GM18907 (cell line): Measurements from ENCODE around the gene PTPRB.

ENCODE experiments used
- ATAC-seq: cut with Tn5 transposase; IDR thresholded peaks from one replicate; pipeline ENCODE4 v1.9.1; 2021; ENCODE audit warnings: mild to moderate bottlenecking, moderate library complexity; ENCODE audit not compliant: unreplicated experiment

PTPRB gene

DNA sequence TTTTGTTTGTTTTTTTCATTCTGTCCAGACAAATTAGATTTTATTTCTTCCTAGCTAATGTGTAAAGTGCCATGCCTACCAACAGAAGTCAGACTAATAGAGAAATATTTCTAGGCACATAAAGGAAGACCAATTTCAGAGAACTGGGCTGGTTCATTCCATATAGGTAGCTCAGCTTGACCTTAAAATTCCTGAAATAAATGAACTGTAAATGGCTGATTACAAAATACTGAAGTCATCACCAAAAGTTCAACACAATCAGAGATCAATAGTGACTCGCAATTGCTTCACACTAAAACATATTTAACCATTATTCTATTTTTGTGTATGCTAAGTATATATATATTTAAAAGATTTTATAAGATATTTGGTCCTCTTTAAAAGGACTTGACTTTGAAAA is 34.2 kb downstream of the PTPRB start:
- ATAC-seq = no peak

DNA sequence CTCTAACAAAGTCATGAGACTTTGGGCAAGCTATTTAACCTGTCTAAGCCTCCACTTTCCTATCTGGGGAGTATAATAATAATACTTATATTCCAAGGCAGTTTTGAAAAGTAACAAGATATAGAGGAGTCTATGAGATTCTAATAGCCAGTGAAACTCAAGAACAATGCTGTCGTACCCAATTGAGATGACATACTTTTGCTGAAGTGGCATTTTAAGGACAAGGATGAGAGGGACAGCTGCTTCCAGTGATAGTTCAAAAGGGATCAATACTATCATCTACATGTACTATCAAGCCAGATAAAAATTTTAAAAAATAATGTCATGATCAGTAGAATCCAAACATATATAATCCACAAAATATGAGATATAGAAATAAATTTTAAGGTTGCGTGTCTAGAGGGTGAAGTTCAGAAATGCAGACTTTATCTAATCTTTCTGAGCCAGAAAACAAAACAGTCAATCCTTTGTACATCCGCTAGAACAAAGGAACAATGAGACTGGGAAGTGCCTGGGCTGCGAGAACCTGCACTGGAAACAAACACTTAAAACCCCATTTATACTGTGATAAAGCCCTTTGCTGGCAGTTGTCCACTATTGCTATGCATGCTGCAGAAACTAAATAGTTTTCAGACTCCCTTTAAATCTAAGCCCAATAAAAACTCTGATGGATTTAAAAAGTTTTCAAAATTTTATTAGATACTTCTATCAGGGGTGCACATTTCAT is 38.6 kb downstream of the PTPRB start:
- no peak for ATAC-seq

DNA sequence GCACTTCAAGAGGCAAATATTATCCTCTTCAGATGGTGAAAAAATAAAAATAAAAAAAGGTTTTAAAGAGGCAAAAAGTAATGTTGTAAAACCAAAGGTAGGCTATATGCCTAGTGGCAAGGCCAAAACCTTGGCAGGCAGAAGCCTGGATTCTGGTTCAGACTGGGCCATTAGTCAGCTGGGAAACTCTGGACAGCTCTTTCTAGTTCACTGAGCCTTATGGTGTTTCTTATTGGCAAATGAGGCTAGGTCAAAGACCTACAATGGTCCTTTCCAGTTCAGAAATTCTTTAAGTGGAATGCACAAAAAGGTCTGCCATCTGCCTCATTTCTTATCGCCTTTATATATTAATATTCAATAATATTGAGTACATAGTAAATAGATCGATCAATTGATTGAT is 44.6 kb downstream of the PTPRB start:
- no peak for ATAC-seq

DNA sequence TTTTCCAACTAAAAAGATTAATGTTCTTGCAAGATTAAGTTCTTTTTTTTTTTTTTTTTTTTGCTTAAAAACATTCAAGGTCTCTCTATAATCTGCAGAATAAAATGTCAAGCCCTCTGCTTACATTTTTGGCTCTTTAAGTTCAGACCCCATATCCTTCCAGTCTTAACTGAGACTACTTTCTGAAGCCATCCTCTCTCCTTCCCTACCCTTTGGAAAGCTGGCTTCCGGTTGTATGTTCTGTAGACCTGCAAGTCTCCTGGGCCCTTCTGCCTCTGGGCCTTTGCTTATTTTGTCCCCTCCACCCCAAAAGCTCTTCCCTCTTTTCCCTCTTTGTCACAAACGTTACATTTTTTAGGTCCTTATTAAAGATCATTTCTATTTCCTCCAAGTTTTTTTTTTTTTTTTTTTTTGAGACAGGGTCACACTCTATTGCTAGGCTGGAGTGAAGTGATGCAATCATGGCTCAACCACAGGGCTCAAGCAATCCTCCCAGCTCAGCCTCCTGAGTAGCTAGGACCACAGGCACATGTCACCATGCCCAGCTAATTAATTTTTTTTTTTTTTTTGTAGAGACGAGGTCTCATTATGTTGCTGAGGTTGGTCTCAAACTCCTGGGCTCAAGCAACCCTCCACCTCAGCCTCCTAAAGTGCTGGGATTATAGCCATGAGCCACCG is 46.5 kb downstream of the PTPRB start:
- ATAC-seq = no peak

DNA sequence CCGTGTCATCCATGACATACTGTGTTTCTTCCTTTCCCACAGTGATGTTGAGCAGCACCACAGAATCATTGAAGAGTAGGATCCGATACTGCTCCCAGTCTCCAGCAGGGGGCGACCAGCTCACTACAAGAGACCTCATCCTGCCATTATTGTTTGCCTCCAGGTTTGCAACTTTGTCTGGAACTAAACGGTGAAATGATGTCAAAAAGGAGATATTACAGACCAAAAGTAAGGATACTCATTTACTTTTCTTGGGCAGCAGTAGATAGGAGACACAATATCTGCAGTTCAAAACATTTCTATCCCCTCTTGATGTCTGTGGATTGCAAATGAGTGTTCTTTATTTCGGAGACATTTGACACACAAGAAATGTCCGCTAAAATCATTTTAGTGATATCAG is 47.2 kb downstream of the PTPRB start:
- ATAC-seq = peak; percentile 95

DNA sequence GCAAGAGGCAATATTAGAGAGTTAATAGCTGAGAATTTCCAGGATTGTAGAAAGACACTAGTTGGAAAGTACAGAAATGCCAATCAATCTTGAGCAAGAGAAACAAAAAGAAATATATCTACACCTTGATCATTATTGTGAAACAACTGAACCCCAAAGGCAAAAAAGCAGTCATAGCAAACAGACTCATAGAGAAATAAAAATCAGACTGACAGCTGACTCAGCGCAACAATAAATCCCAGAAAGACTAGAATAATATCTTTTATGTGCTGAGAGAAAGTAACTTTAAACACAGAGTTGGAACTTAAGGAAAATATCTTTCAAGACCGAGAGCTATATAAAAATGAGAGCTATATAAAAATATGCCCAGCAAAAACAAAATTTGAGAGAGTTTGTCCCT is 52.9 kb downstream of the PTPRB start:
- no peak for ATAC-seq

DNA sequence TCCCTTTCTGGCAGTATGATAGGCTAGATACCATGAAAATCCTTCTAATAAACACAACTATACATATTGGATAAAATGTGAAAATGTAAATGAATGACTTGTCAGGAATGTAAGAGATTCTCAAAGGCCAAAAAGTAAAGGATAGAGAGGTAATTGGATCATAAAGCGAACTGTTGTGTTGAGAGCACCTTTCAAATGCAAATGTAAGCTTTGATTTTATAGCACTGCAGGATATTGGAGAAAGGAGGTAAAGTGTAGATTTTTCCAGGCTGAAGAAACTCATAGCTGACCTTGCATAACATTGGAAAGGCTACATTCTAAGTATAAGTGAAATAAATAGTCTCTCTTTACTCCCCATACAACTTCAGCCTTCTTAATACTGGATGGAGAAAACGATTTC is 54.0 kb downstream of the PTPRB start:
- ATAC-seq = no peak

DNA sequence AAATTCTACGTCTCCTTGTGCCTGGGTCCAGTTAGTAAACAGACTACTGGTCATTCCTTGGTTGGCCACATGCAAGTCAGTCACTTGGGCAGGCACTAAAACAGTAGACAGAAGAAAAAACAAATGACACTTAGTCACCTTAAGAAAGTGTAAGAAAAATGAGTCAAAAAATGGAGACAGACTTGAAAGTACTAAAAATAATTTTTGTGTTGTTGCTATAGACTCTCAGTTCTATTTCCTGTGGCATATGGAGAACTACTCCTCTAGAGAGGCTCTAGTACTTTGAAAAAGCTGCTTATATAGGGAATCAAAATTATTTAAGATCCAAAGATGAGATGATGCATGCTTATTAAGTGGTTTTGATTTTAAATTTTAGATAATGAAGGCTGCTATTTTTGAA is 56.0 kb downstream of the PTPRB start:
- no peak for ATAC-seq

DNA sequence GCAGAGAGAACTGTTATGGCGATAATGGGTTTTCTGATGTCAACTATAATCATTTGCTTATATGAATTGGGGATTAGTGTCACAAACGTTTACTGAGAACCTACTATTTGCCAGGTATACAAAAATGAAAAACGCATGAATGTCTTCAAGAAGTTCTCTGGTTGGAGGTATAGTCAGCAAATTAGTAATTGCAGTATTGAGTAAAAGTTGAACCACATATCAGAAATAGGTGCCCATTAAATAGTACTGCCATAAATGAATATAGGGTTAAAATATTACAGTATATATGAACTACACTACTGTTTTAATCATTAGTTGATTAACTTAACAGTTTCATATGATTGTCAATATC is 60.0 kb downstream of the PTPRB start:
- ATAC-seq = peak; percentile 18

DNA sequence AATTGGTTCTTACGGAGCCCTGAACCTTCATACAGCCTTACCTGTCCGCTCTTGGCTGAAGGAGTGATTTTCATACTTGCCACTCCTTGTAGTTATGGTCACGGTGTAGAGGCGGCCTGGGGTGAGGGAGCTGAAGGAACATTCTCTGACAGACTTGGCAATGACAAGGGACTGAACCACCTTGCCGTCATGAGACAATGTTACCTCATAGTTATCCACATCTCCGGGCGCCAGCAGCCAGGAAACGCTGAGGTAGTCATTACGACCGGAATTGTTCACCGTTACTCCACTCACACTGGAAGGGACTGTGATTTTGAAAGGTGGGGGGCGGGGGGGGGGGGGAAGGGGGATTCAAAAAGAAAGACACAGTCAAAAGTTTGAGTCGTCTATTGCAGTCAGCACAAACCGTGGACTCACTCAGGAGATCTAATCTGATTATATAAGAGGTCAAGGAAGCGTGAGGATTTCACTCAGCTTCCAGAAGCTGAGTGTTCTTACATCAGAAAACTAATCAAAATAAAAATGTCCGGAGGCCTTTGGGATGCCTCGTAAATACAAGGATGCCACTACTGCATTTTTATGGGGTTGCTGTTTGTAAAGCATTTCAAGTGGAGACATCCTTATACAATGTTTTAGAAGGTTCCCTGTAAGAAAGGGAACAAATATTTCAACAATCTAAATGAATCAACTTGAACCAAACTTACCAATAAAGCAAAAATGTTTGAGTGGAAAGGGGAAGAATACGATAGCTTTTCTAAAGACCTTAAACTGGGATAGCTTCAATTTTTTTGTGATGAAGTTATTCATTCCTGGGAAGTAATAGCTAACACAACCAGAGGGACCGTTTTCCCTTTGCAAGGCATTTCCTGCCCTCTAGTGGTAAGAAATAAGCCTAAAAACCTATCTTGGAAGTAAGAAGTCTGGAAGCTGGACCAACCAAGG is 60.6 kb downstream of the PTPRB start:
- ATAC-seq = peak; percentile 71

DNA sequence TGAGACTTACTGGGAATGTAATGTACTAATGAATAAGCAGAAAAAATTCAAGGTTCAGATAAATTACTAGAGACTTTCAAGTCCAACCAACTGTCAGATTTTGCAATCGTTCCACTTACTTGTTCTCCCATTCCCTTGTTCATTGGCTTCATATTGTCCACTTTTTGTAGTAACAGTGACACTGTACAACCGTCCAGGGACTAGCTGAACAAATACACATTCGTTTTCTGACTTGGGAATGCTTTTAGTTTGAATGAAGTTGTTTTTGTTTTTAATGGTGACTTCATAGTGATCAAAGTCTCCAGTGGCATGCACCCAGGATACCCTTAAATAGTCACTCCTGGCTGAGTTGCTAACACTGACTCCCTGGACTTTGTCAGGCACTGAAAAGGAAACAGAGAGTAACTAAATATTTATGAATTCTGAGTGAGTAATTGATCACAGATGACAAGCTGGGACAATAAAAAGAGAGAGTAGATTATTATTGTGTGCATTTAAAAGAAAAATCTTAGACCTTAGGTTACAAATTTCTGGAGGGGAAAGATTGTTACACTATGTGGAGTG is 65.4 kb downstream of the PTPRB start:
- no peak for ATAC-seq

DNA sequence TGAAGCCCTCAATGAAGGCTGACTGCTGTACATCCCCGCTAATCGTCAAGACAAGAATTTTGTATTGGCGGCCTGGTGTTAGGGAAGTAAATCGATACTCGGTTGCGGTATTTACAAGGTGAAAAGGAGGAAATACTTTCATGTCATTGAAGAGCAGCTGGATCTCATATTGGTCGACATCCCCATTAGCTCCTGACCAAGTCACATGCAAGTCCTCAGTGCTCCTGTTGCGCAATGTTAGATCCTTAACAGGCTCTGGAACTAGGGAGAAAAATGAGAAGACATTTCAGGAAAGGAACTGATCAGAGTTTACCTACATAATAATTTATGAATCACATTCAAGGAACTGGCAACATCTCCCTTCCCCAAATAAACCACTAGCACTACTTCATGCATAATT is 66.2 kb downstream of the PTPRB start:
- no peak for ATAC-seq

DNA sequence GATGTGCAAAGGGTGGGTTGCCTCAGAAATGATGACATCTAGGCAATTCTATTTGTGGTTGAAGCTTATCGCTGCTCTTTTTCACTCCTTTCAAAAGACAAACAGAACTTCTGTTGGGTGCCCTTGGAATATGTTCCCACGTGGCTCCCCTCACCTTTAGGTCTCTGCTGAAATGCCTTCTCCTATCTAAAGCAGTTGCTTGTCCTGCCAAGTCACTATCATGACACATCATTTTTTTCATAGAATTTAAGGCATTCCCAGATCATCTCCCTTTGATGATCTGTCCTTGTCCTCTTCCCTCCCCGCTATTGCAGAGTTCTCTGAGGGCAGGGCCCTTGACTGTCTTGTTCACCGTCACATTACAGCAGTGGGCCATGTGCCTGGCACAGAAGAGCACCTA is 75.7 kb downstream of the PTPRB start:
- ATAC-seq = no peak

DNA sequence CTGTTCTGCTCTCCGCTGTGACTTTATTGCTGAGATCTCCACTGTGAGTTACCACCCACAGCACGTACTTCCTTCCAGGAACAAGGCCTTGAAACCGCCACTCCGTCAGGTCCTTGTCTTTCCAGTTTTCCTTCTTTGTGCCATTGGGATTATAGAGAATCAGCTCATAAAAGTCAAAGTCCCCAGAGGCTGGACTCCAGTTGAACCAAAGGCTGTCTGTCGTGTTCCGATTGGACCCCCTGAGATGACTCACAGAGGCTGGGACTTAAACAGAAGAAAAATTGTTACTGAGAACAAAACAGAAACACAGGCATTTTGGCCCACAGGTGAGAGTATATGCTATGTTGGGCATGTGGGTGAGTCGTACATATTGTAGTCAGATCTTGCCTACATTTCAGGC is 76.6 kb downstream of the PTPRB start:
- ATAC-seq = no peak

DNA sequence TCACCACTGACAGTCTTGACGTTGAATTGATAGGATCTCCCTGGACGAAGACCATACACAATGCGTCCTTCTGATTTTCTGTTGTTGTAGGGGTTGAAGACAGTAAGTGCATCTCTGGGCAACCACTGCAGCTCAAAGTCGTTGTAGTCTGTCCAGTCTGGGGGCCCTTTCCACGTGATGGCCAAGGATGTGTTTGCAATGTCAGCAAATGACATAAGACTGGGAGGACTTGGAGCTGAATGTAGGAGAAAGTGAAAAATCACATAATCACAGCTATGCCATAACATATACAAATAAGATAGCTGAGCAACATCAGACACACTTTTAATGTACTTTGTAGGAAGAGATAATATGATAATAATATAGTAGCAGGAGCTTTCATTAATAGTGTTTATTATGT is 77.8 kb downstream of the PTPRB start:
- no peak for ATAC-seq

DNA sequence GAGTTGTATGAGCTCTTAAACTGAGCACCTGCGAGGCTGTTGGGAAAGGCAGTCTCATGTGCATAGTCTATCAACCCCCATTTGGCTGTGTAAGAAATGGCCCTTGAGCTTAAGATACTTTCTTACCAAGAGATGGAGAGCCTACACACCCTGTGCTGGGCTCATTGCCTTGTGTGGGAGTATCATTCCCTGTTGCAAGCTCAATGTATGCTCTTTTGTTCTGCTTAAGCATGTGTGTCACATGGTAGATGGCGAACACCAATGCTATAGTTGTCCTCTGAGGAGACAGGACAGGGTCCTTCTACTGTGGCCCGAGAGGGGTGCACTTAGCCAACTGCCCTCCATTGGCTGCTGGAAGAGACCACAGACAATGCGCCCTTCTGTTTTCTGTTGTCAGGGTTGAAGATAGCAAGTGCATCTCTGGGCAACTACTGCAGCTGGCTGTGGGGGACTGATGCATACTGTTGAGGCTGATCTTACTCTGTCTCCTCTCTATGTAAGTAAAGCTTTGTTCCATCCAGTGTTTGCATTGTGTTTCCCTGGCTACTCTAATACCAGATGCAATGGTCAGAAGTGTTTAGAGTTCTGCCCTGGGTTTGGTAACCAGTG is 79.5 kb downstream of the PTPRB start:
- ATAC-seq = no peak

DNA sequence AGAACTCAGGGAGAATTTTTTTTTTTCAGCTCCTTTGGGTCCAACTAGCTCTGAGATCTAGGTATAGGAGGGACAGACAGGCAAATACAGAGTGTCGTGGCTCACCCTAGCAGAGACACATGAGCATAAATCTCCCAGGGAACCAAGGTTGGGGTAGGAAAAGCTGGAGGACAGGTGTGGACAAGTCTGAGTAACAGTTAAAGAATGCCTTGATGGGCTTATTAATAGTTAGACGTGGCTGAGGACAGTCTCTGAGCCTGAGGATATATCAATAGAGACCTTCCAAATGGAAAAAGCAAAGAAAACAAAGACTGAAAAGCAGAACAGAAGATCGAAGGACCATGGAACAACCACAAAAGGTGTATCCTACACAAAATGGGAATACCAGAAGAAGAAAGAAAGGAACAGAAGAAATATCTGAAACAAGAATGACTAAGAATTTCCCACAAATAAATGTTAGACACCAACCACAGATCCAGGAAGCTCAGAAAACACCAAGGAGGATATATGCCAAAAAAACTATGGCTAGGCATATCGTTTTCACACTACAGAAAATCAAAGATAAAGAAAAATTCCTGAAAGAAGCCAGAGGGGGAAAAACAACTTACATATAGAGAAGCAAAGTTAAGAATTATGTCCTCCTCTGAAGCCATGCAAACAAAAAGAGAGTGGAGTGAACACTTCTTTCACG is 80.9 kb downstream of the PTPRB start:
- no peak for ATAC-seq

DNA sequence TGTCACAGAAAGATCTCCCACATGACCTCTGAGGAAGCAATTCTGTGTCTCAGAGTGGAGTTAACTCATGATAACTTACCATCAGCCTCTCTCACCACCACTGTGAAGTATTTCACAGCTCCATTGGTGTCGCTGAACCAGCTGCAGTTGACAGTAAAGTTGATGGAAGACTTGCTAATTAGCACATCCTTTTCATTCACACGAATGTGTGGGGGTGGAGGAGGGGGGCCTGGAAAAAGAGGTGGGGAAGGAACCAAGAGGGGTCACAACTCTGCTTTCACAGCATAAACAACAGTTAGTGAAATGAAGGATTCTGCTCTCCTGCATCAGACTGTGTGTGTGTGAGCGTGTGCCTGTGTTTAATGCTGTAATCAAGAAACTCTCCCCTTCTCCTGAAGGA is 82.1 kb downstream of the PTPRB start:
- ATAC-seq = no peak

DNA sequence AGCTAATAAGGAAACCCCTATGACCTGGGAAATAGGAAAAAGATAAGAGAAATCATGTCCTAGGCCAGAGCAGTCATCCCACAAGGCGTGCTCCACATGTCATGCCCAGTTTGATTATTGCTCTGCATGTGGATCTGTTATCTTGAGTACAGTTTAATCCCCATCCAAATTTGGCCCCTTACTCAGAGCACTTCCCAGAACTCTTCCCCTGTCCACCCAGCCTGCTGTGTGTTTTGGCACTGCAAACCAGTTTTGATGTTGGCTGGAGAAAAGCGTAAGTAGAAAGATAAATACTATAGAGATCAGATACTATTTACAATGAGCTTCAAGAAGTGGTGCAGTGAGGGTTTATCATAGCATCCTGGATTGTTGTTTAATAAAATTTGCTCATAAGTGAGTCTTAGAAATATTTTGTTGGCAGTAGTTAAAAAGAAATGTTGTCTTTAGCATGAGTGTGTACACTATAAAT is 83.8 kb downstream of the PTPRB start:
- ATAC-seq = no peak

DNA sequence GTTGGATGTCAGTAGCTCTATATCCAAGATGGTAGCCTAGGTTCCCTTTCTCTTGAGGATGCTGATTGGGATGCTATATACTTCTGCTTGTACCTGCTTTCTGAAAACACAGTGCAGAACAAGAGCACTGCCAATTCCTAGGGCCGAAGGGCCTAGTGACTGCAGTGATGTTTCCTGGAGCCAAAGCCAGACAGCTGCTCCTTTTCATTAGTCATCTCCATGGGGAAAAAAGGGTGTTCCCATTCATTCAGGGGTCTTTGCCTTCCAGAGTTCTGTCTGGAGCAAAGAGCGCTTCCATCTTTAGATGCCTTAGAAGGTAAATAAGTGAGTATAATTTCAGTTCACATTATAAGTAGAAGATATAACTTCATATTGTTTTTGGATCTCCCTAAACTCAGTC is 85.5 kb downstream of the PTPRB start:
- no peak for ATAC-seq
